ENCODE results near the gene SPDYE6.
"Not testable (repeated sequence)": the region's sequence is repeated elsewhere in the genome, so short reads cannot be mapped to it uniquely, and the experiment has no call there.

Gene SPDYE6

DNA sequence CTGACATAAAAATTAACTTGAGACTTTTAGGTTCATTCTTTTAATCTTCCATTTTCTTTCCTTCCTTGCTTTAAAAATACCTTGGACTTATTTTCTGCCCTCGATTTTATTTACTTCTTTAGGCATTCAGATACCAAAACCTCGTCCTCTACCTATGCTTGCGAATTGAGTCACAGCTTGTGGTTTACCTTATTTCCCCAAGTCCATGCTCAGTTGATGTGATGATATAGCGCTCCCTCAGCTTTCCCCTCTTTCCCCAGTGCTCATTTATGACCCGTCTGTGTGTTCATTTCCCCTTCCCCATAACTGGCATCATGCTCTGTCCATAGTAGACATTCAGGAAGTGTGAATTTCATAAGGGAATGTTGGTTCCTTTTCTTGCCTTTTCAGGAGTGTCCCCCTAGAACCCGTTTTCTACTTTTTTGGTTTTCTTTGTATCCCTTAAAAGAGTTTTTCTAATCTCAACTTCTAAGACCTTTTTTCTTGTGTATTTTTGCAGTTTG, 20.8 kb upstream of the SPDYE6 start:
- no peaks in the 10 kb centered on the region for H3K4me1 ChIP-seq (ENCODE audit: control insufficient read depth, low read depth, low read length)
- H3K4me2 ChIP-seq (ENCODE audit: low read length): no peak overlapping the region
- WGBS (ENCODE audit: extremely low coverage, insufficient coverage, low lambda C conversion rate): no CpG with 5 or more reads among the region's 6 CpGs
- no peaks in the 10 kb centered on the region for H3K27me3 ChIP-seq (ENCODE audit: insufficient read depth, low read length, poor library complexity)
- H2AK5ac ChIP-seq (ENCODE audit: low read length): no peak overlapping the region
- no peak overlapping the region for H2BK120ac ChIP-seq (ENCODE audit: low read depth, low read length)
- no peaks in the 10 kb centered on the region for H3K79me1 ChIP-seq (ENCODE audit: low read length)
- H3K4ac ChIP-seq (ENCODE audit: low read depth, low read length): no peak overlapping the region
- no peak overlapping the region for H3K4me3 ChIP-seq (ENCODE audit: low read length)
- no peak overlapping the region for H3K56ac ChIP-seq (ENCODE audit: low read length)
- no peak overlapping the region for H3K9ac ChIP-seq (ENCODE audit: low read length)
- no peak overlapping the region for H2BK15ac ChIP-seq (replicated peaks; ENCODE audit: low read depth)
- H4K5ac ChIP-seq (ENCODE audit: low read length): no peak overlapping the region
- no peak overlapping the region for H3K18ac ChIP-seq (ENCODE audit: low read length)
- no peak overlapping the region for H4K8ac ChIP-seq (ENCODE audit: low read depth, low read length)
- H3K23ac ChIP-seq (ENCODE audit: low read length): no peak overlapping the region
- no peak overlapping the region for H2BK5ac ChIP-seq (ENCODE audit: low read length)
- DNase-seq: no peak
- H3K36me3 ChIP-seq (ENCODE audit: control insufficient read depth, insufficient read depth, low read length): no peaks in the 10 kb centered on the region
- H3K79me2 ChIP-seq (ENCODE audit: control insufficient read depth, insufficient read depth, low read length): no peaks in the 10 kb centered on the region
- no peak overlapping the region for H3K27ac ChIP-seq (ENCODE audit: low read depth, low read length)

DNA sequence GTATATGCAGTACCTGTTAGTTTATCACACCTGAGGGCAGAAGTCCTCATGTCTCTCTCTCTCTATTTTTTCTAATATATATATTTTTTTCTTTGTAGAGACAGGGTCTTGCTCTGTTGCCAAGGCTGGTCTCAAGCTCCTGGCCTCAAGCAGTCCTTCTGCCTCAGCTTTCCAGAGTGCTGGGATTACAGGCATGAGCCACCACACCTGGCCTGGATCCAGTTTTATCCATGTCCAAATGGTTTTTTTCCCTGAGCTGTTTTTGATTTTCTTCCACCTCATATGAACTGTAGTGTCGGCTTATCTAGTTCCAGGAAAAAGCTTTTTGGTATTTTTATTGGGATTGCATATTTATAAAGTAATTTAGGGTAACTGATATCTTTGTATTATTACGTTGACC, 16.6 kb upstream of the SPDYE6 start:
- H4K5ac ChIP-seq (ENCODE audit: low read length); H2BK120ac ChIP-seq (ENCODE audit: low read depth, low read length); DNase-seq; H3K23ac ChIP-seq (ENCODE audit: low read length); H3K4me2 ChIP-seq (ENCODE audit: low read length); H2BK15ac ChIP-seq (replicated peaks; ENCODE audit: low read depth); H3K36me3 ChIP-seq (ENCODE audit: control insufficient read depth, insufficient read depth, low read length); H3K9ac ChIP-seq (ENCODE audit: low read length); H3K27ac ChIP-seq (ENCODE audit: low read depth, low read length); H4K8ac ChIP-seq (ENCODE audit: low read depth, low read length); H3K4me1 ChIP-seq (ENCODE audit: control insufficient read depth, low read depth, low read length); H3K18ac ChIP-seq (ENCODE audit: low read length); H2BK5ac ChIP-seq (ENCODE audit: low read length); H3K4me3 ChIP-seq (ENCODE audit: low read length); H3K56ac ChIP-seq (ENCODE audit: low read length); H2AK5ac ChIP-seq (ENCODE audit: low read length); H3K79me1 ChIP-seq (ENCODE audit: low read length); H3K27me3 ChIP-seq (ENCODE audit: insufficient read depth, low read length, poor library complexity); H3K4ac ChIP-seq (ENCODE audit: low read depth, low read length); H3K79me2 ChIP-seq (ENCODE audit: control insufficient read depth, insufficient read depth, low read length): not testable (repeated sequence)
- no CpG with 5 or more reads among the region's 2 CpGs for WGBS (ENCODE audit: extremely low coverage, insufficient coverage, low lambda C conversion rate)

DNA sequence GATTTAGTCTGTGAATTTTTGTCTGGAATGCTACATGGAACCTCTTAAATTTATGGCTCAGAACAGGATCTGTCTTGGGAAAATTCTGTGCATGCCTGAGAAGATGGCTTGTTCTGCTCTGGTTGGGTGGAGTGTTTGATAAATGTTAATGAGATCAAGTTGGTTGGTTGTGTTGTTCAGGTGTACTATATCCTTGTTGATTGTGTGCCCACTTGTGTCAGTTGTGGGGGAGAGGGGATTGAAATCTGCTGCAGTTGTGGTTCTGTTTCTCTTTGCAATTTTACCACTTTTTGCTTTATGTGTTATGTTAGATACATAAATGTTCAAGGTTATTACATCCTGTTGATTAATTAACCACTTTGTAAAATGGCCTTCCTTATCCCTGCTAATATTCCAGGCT, 13.8 kb upstream of the SPDYE6 start:
- H3K27ac ChIP-seq (ENCODE audit: low read depth, low read length); H4K5ac ChIP-seq (ENCODE audit: low read length); H3K4me3 ChIP-seq (ENCODE audit: low read length); H3K4ac ChIP-seq (ENCODE audit: low read depth, low read length); H3K4me1 ChIP-seq (ENCODE audit: control insufficient read depth, low read depth, low read length); H3K4me2 ChIP-seq (ENCODE audit: low read length); H3K79me2 ChIP-seq (ENCODE audit: control insufficient read depth, insufficient read depth, low read length); H3K9ac ChIP-seq (ENCODE audit: low read length); H2BK15ac ChIP-seq (replicated peaks; ENCODE audit: low read depth); H3K18ac ChIP-seq (ENCODE audit: low read length); H3K56ac ChIP-seq (ENCODE audit: low read length); H2BK5ac ChIP-seq (ENCODE audit: low read length); H3K27me3 ChIP-seq (ENCODE audit: insufficient read depth, low read length, poor library complexity); H3K79me1 ChIP-seq (ENCODE audit: low read length); H4K8ac ChIP-seq (ENCODE audit: low read depth, low read length); H3K36me3 ChIP-seq (ENCODE audit: control insufficient read depth, insufficient read depth, low read length); DNase-seq; H2AK5ac ChIP-seq (ENCODE audit: low read length); H2BK120ac ChIP-seq (ENCODE audit: low read depth, low read length); H3K23ac ChIP-seq (ENCODE audit: low read length): not testable (repeated sequence)

DNA sequence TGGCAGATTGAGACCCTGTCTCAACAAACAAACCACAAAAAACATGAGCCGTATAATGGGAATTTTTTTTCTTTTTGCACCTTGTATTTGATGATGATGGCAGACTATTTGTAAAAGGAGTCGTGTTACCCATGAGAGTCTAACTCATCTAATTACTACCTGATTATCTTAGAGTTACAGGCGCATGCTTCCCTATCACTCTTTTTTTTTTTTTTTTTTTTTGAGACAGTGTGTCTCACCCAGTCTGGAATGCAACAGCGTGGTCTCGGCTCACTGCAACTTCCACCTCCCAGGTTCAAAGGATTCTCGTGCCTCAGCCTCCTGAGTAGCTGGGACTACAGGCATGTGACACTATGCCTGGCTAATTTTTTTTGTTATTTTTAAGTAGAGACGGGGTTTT, 9.1 kb upstream of the SPDYE6 start:
- H4K8ac ChIP-seq (ENCODE audit: low read depth, low read length); H3K79me2 ChIP-seq (ENCODE audit: control insufficient read depth, insufficient read depth, low read length); H3K36me3 ChIP-seq (ENCODE audit: control insufficient read depth, insufficient read depth, low read length); H3K27ac ChIP-seq (ENCODE audit: low read depth, low read length); H4K5ac ChIP-seq (ENCODE audit: low read length); H3K56ac ChIP-seq (ENCODE audit: low read length); H3K18ac ChIP-seq (ENCODE audit: low read length); H3K4me1 ChIP-seq (ENCODE audit: control insufficient read depth, low read depth, low read length); H3K4ac ChIP-seq (ENCODE audit: low read depth, low read length); DNase-seq; H3K4me3 ChIP-seq (ENCODE audit: low read length); H2BK5ac ChIP-seq (ENCODE audit: low read length); H2AK5ac ChIP-seq (ENCODE audit: low read length); H3K79me1 ChIP-seq (ENCODE audit: low read length); H2BK15ac ChIP-seq (replicated peaks; ENCODE audit: low read depth); H3K9ac ChIP-seq (ENCODE audit: low read length); H2BK120ac ChIP-seq (ENCODE audit: low read depth, low read length); H3K4me2 ChIP-seq (ENCODE audit: low read length); H3K23ac ChIP-seq (ENCODE audit: low read length); H3K27me3 ChIP-seq (ENCODE audit: insufficient read depth, low read length, poor library complexity): not testable (repeated sequence)
- no CpG with 5 or more reads among the region's 7 CpGs for WGBS (ENCODE audit: extremely low coverage, insufficient coverage, low lambda C conversion rate)

DNA sequence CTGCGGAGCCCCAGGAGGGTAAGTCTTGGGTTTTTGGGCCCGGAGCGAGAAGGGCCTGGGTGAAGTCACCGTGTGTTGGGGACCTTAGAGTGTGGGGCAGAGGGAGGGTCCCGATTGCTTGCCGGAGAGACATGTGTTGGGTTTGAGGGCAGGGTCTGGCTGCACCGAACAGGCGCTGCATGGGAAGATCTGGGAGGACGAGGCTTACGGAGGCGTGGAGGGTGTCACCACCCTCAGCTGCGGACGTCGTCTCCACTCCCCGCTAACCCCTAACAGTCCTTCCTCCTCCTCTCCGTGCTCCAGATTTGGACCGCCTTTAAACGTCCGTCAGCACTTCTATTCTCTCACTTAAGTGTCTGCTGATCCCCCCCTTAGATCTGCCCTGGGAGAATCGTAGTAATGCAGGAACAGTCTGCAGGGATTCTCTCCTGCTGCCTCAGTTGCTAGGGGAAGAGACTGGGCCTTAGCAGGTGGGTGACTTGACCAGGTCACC, 8.2 kb upstream of the SPDYE6 start:
- H2BK5ac ChIP-seq (ENCODE audit: low read length); H3K18ac ChIP-seq (ENCODE audit: low read length); H3K4me3 ChIP-seq (ENCODE audit: low read length); H2BK15ac ChIP-seq (replicated peaks; ENCODE audit: low read depth); H4K5ac ChIP-seq (ENCODE audit: low read length); H3K23ac ChIP-seq (ENCODE audit: low read length); H4K8ac ChIP-seq (ENCODE audit: low read depth, low read length); H3K79me2 ChIP-seq (ENCODE audit: control insufficient read depth, insufficient read depth, low read length); H3K4me1 ChIP-seq (ENCODE audit: control insufficient read depth, low read depth, low read length); H3K79me1 ChIP-seq (ENCODE audit: low read length); H3K4ac ChIP-seq (ENCODE audit: low read depth, low read length); H2BK120ac ChIP-seq (ENCODE audit: low read depth, low read length); H3K4me2 ChIP-seq (ENCODE audit: low read length); H3K27ac ChIP-seq (ENCODE audit: low read depth, low read length); DNase-seq; H3K27me3 ChIP-seq (ENCODE audit: insufficient read depth, low read length, poor library complexity); H2AK5ac ChIP-seq (ENCODE audit: low read length); H3K36me3 ChIP-seq (ENCODE audit: control insufficient read depth, insufficient read depth, low read length): not testable (repeated sequence)
- peak overlapping the region; percentile 81 for H3K9ac ChIP-seq (ENCODE audit: low read length)
- H3K56ac ChIP-seq (ENCODE audit: low read length): peak overlapping the region; percentile 42
- no CpG with 5 or more reads among the region's 20 CpGs for WGBS (ENCODE audit: extremely low coverage, insufficient coverage, low lambda C conversion rate)
